GM12801 (cell line): ENCODE measurements around the gene RMND5B.

ENCODE experiments used
- TF ChIP-seq, protein P1 (sequence below): IDR thresholded peaks from one replicate; pipeline ENCODE4 v1.5.1; 2011; ENCODE audit warnings: control low read depth; ENCODE audit not compliant: insufficient read length; ENCODE audit errors: extremely low read depth

Gene RMND5B, protein sequence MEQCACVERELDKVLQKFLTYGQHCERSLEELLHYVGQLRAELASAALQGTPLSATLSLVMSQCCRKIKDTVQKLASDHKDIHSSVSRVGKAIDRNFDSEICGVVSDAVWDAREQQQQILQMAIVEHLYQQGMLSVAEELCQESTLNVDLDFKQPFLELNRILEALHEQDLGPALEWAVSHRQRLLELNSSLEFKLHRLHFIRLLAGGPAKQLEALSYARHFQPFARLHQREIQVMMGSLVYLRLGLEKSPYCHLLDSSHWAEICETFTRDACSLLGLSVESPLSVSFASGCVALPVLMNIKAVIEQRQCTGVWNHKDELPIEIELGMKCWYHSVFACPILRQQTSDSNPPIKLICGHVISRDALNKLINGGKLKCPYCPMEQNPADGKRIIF

DNA sequence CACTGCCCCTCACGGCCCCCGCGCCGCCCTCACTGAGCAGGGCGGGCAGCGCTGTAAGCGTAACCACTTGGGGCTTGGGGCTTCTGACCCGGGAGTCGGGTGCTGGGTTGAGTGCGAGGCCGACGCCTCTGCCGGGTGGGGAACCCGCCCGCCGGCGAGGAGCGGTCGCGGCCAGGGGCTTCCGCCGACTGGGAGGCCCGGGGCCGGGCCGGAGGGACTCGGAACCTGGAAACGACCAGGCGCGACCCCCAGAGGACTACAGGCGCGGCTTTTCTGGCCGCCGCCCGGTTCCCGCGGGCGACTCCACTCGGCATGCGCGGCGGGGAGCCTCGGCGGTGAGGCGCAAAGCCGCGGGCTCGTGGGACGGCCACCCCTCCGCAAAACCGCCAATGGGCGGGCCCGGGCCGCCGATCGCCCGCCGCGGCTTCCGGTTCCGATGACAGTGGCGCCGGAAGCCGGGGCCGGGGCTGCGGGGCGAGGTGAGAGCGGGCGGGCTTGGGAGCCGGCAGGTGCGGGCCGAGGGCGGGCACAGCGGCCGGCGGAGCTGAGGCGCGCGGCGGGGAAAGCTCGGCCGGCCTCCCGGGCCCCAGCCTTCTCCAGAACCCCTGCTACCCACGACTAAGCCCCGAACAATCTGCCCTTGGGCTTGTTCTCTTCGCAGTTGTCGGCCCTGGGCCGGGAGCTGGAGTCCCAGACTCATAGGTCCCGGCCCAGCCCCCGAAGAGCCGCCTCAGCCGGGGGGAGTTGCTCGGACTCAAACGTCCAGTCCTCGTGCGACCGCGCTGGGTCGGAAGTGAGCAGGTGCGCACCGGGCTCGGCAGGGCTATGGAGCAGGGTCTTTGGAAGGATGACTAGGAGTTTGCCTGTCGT lies at the start of gene RMND5B:
TSS of gene RMND5B (plus strand) at position 439 of the 870 bp plus-strand sequence. CDS start 7,106 bp downstream, outside the sequence.
- TF ChIP-seq, protein P1, sequence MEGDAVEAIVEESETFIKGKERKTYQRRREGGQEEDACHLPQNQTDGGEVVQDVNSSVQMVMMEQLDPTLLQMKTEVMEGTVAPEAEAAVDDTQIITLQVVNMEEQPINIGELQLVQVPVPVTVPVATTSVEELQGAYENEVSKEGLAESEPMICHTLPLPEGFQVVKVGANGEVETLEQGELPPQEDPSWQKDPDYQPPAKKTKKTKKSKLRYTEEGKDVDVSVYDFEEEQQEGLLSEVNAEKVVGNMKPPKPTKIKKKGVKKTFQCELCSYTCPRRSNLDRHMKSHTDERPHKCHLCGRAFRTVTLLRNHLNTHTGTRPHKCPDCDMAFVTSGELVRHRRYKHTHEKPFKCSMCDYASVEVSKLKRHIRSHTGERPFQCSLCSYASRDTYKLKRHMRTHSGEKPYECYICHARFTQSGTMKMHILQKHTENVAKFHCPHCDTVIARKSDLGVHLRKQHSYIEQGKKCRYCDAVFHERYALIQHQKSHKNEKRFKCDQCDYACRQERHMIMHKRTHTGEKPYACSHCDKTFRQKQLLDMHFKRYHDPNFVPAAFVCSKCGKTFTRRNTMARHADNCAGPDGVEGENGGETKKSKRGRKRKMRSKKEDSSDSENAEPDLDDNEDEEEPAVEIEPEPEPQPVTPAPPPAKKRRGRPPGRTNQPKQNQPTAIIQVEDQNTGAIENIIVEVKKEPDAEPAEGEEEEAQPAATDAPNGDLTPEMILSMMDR, result no peak

DNA sequence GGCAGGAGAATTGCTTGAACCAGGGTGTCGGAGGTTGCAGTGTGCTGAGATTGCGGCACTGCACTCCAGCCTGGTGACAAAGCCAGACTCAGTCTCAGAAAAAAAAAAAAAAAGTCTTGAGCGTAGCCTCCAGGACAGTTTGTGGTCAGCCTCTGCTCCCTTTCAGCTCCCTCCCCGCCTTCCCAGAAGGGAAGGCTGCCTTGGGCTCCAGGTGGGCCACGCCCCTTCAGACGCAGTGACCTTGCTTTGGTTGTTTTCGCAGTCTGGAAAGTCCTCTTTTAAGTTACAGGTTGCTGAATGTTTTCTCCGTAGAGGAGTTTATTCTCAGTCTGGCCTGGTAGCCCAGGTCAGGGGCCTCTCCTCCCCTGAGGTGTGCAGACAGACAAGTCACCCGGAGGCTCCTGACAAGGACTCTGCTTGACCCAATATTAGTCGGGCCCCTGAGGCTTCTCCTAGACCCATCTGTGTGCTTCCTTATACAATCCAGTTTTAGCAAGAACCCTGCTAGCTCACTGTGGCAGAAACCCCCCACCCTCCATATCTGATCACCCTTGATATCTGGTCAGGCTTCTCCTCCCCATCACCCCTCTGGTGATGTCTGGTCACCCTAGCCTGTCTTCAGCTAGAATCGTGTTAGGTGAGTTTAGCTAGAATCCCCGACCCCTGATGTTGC lies 49.1 kb upstream of the RMND5B start:
- TF ChIP-seq, protein P1, result no peak

DNA sequence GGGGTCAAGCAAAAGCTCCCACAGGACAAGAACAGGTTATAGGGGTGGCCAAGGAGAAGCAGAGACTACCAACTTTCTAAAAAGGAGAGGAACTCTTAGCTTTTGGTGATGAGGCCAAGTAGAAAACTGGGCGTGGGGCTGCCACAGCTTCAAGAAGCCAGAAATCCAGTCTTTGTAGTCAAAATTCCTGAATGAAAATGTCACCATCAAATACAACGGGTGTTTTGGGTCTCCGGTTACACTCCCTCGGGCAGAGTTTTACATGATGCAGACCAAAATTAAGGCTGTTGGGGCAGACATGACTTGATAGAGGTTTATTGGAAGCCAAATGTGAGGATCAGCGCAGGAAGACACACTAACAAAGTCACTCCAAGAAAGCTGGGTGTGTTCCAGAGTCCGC lies 46.9 kb upstream of the RMND5B start:
- TF ChIP-seq, protein P1, result no peak

DNA sequence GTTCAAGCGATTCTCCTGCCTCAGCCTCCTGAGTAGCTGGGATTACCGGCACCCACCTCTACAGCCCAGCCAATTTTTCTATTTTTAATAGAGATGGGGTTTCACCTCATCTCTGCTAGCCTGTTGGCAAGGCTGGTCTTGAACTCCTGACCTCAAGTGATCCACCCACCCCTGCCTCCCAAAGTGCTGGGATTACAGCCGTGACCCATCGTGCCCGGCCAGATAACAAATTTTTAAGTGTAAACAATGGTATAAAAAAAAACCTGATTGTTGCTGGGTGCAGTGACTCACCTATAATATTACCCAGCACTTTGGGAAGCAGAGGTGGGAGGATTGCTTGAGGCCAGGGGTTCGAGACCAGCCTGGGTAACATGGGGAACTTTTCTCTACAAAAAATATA lies 45.5 kb upstream of the RMND5B start:
- TF ChIP-seq, protein P1, result no peak

DNA sequence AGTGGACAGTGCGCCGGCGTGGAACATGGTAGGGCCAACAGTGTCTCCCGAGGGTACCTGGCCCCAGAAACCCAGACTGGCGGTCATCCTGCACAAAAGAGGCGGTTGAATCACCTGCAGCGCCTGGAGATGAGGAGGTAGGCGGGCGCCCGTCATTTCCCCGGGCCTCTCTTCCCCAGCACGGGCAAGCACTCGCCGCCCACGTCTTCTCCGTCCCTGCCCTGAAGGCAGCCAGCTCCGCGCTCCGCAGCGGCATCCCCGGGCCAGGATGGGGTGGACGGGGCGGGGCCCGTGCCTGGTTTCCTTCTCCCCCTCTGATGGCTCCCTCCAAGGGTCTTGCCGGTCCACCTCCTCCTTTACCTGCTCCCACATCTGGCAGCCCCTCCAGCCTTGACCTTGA lies 44.5 kb upstream of the RMND5B start:
- TF ChIP-seq, protein P1, result no peak

DNA sequence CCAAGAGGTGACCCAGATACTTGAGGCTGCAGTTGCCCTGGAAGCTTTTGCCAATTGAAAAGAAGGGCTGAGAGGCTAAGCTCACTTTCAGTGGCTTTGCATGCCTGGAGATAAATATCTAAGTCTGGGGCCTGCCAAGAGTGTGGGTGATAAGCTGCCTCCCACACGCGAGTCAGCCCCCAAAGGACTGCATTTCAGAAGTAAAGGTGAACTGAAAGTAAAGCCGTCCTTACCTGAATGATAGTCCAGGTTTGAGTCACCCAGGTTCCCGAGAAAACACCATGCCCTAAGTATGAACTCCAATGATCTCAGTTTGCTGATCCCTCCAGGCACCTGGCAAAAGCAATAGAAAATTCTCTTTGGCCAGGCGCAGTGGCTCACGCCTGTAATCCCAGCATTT lies 40.0 kb upstream of the RMND5B start:
- TF ChIP-seq, protein P1, result no peak

DNA sequence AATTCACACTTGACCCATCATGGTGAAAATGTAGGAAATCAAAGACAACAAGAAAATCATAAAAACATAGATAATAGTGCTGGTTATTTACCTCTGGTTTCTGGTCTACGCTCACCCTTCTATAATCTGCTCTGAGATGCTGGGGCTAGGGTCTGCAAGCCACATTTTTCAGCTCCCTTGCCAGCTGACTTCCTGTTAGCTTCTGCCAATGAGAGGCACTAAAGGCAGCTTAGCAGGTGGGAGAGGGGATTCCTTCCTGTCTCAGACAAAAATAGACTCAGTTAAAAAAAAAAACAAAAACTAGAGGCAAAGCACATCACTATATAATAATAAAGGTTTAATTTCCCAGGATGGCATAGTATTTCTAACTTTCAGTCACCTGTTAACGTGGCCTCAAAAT lies 37.7 kb upstream of the RMND5B start:
- TF ChIP-seq, protein P1, result no peak
